Endothelial cell (in vitro differentiated cells): ENCODE results near the gene FN1. TPM values are rescaled to one million over a fixed set of nuclear protein-coding genes. Genes with fewer than 3 reads are reported as not detected.
A peak's percentile ranks its signal among the peaks of the same experiment; 100 is the strongest.
"Not testable (repeated sequence)": the region's sequence is repeated elsewhere in the genome, so short reads cannot be mapped to it uniquely, and the experiment has no call there.

Source experiments
- DNase-seq: peaks from one replicate; pipeline ENCODE4 v3.0.0; 2021; ENCODE audit warnings: low spot score
- H3K27ac Mint-ChIP-seq: one replicate; pipeline ENCODE4 v1.8.0; 2021; ENCODE audit warnings: mixed read lengths, inconsistent platforms; ENCODE audit not compliant: unreplicated experiment
- H3K27me3 Mint-ChIP-seq: one replicate; pipeline ENCODE4 v1.8.0; 2021; ENCODE audit warnings: mild to moderate bottlenecking, moderate library complexity, mixed read lengths, inconsistent platforms; ENCODE audit not compliant: unreplicated experiment
- H3K36me3 Mint-ChIP-seq: one replicate; pipeline ENCODE4 v1.8.0; 2021; ENCODE audit warnings: mild to moderate bottlenecking, low read depth, mixed read lengths, inconsistent platforms; ENCODE audit not compliant: unreplicated experiment
- H3K4me1 Mint-ChIP-seq: one replicate; pipeline ENCODE4 v1.8.0; 2021; ENCODE audit warnings: mild to moderate bottlenecking, mixed read lengths, inconsistent platforms; ENCODE audit not compliant: unreplicated experiment
- H3K4me3 Mint-ChIP-seq: one replicate; pipeline ENCODE4 v1.8.0; 2021; ENCODE audit warnings: mild to moderate bottlenecking, mixed read lengths, inconsistent platforms; ENCODE audit not compliant: unreplicated experiment
- H3K9me3 Mint-ChIP-seq: one replicate; pipeline ENCODE4 v1.8.0; 2021; ENCODE audit warnings: mixed read lengths, inconsistent platforms; ENCODE audit not compliant: unreplicated experiment
- CTCF ChIP-seq: fragments of 200-600 bp; sonication (generic); IDR thresholded peaks from one replicate; pipeline ENCODE4 v1.5.0; 2021; ENCODE audit warnings: antibody characterized with exemption; ENCODE audit not compliant: unreplicated experiment
- total RNA-seq: library from RNA; stranded (reverse); fragmentation: NEBNext Ultra II Directional; extraction: Animal tissue kit (Norgen Biotek cat#: 25700); gene quantifications from one replicate; pipeline ENCODE4 v1.2.1, GENCODE V29; 2021; ENCODE audit not compliant: unreplicated experiment

Gene FN1
- total RNA-seq, 1 donor from 2014 or later = 1,159 TPM

- TF ChIP-seq CTCF = no peak
- Mint-ChIP-seq H3K4me3 (no peak overlapping the region), H3K9me3 (no peaks in the 10 kb centered on the region), H3K4me1 (peaks cover 3% of the 10 kb centered on the region), H3K27ac (no peak overlapping the region), H3K36me3 (peaks cover 8% of the 10 kb centered on the region), H3K27me3 (peaks cover 3% of the 10 kb centered on the region)
- no peak for DNase-seq
Measured at GRCh38 chr2:215315301-215315700, 120.6 kb downstream of the FN1 start.

GRCh38 chr2:215314896-215315295 lies 121.0 kb downstream of the FN1 start:
- no peak for TF ChIP-seq CTCF
- H3K36me3 Mint-ChIP-seq = peaks cover 6% of the 10 kb centered on the region
- peaks cover 3% of the 10 kb centered on the region for H3K27me3 Mint-ChIP-seq
- H3K27ac Mint-ChIP-seq = no peak overlapping the region
- H3K4me1 Mint-ChIP-seq = peaks cover 3% of the 10 kb centered on the region
- no peaks in the 10 kb centered on the region for H3K9me3 Mint-ChIP-seq
- no peak for DNase-seq
- no peak overlapping the region for H3K4me3 Mint-ChIP-seq

- DNase-seq = no peak
- TF ChIP-seq CTCF = no peak
- H3K36me3 Mint-ChIP-seq = peaks cover 6% of the 10 kb centered on the region
- H3K27ac Mint-ChIP-seq = no peak overlapping the region
- H3K27me3 Mint-ChIP-seq = peaks cover 3% of the 10 kb centered on the region
- peaks cover 3% of the 10 kb centered on the region for H3K4me1 Mint-ChIP-seq
- H3K4me3 Mint-ChIP-seq = peak overlapping the region; percentile 21
- no peaks in the 10 kb centered on the region for H3K9me3 Mint-ChIP-seq
Measured at GRCh38 chr2:215313255-215313613, 122.6 kb downstream of the FN1 start.

GRCh38 chr2:215311625-215312396 lies 124.1 kb downstream of the FN1 start, which contains the start of gene ATIC:
Gene ATIC (plus strand): TSS chr2:215312059. CDS start chr2:215312143, 84 bp downstream.
- Mint-ChIP-seq H3K4me3 (peak within 1 kb of the TSS; percentile 83), H3K27ac (peak within 1 kb of the TSS; percentile 78), H3K9me3 (no peaks in the 10 kb centered on the region), H3K27me3 (peaks cover 3% of the 10 kb centered on the region), H3K4me1 (peaks cover 3% of the 10 kb centered on the region), H3K36me3 (peaks cover 6% of the 10 kb centered on the region)
- DNase-seq = peak; percentile 84
- no peak for TF ChIP-seq CTCF

GRCh38 chr2:215311259-215311624 lies 124.6 kb downstream of the FN1 start:
- H3K4me3 Mint-ChIP-seq = peak overlapping the region; percentile 51
- not testable (repeated sequence) for H3K27ac Mint-ChIP-seq, H3K36me3 Mint-ChIP-seq

More at GRCh38 chr2:215311259-215311624, 124.6 kb downstream of the FN1 start:
- H3K9me3 Mint-ChIP-seq, H3K27me3 Mint-ChIP-seq, DNase-seq, H3K4me1 Mint-ChIP-seq: not testable (repeated sequence)

Other genes starting within 250 kb of the FN1 start
- 29.3 TPM for gene ATIC, start 124.0 kb downstream of the FN1 start, total RNA-seq